Adrenal gland (tissue), 5 donors: Measurements from ENCODE around the gene PITPNM2.

ENCODE experiments used
- POLR2A ChIP-seq, 2 donors: fragments of 450-650 bp; IDR thresholded peaks; one replicate each; pipeline ENCODE4 v1.6.1; 2017; ENCODE audit warnings: antibody characterized with exemption in 2 of 2, mild to moderate bottlenecking in 2 of 2, moderate library complexity in 1 of 2
- TF ChIP-seq, protein P1 (sequence below), 6 experiments: fragments of 450-650 bp in 4 of 6; fragments of 200-600 bp in 2 of 6; sonication (generic) in 1 of 6; IDR thresholded peaks; 1 replicate in 5 of 6; 2 replicates in 1 of 6; pipeline versions ENCODE4 v1.5.1 to v1.8.0; 2016 to 2021; ENCODE audit warnings: antibody characterized with exemption in 6 of 6, mild to moderate bottlenecking in 2 of 6, moderate library complexity in 1 of 6
- donor health status: DM: no; HTN: no; CAD: no.

- TF ChIP-seq, protein P1, sequence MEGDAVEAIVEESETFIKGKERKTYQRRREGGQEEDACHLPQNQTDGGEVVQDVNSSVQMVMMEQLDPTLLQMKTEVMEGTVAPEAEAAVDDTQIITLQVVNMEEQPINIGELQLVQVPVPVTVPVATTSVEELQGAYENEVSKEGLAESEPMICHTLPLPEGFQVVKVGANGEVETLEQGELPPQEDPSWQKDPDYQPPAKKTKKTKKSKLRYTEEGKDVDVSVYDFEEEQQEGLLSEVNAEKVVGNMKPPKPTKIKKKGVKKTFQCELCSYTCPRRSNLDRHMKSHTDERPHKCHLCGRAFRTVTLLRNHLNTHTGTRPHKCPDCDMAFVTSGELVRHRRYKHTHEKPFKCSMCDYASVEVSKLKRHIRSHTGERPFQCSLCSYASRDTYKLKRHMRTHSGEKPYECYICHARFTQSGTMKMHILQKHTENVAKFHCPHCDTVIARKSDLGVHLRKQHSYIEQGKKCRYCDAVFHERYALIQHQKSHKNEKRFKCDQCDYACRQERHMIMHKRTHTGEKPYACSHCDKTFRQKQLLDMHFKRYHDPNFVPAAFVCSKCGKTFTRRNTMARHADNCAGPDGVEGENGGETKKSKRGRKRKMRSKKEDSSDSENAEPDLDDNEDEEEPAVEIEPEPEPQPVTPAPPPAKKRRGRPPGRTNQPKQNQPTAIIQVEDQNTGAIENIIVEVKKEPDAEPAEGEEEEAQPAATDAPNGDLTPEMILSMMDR (IDR thresholded peaks at IDR 0.05): no peak
- TF ChIP-seq POLR2A (IDR thresholded peaks at IDR 0.05): no peak
Observed at GRCh38 chr12:123111498-123112165, 39.3 kb downstream of the PITPNM2 start.
